Duodenal mucosa (tissue), 2 donors: ENCODE data around the gene ERP27.

Experiments
- H3K27ac ChIP-seq: one replicate; pipeline ENCODE4 v1.7.0; 2013; ENCODE audit warnings: low read depth, low read length
- H3K27me3 ChIP-seq, 2 donors: one replicate each; pipeline ENCODE4 v1.7.0; 2013; ENCODE audit warnings: low read length in 2 of 2, control low read depth in 1 of 2; ENCODE audit not compliant: insufficient read depth in 2 of 2, control insufficient read depth in 1 of 2
- H3K36me3 ChIP-seq, 2 donors: one replicate each; pipeline ENCODE4 v1.7.0; 2013; ENCODE audit warnings: low read length in 2 of 2, control low read depth in 1 of 2; ENCODE audit not compliant: insufficient read depth in 2 of 2, control insufficient read depth in 1 of 2
- H3K4me1 ChIP-seq, 2 donors: one replicate each; pipeline ENCODE4 v1.7.0; 2013; ENCODE audit warnings: low read length in 2 of 2, control low read depth in 1 of 2; ENCODE audit not compliant: insufficient read depth in 2 of 2, control insufficient read depth in 1 of 2
- H3K4me3 ChIP-seq, 2 donors: one replicate each; pipeline ENCODE4 v1.7.0; 2013; ENCODE audit warnings: low read length in 2 of 2, low read depth in 1 of 2
- H3K9ac ChIP-seq, 2 donors: one replicate each; pipeline ENCODE4 v1.7.0; 2013; ENCODE audit warnings: low read length in 2 of 2, low read depth in 1 of 2
- H3K9me3 ChIP-seq, 2 donors: one replicate each; pipeline ENCODE4 v1.7.0; 2013; ENCODE audit warnings: low read length in 2 of 2, control low read depth in 1 of 2; ENCODE audit not compliant: control insufficient read depth in 1 of 2

Gene ERP27

GRCh38 chr12:14938301-14938700 lies at the start of gene ERP27:
Gene ERP27, minus strand, starts transcription at chr12:14938537. Its CDS starts 29 bp downstream, at chr12:14938508.
- no peak within 1 kb of the TSS for H3K9ac ChIP-seq
- peaks cover 0 to 13% of the 10 kb centered on the region in 2 donors for H3K36me3 ChIP-seq
- H3K27ac ChIP-seq: no peak within 1 kb of the TSS
- no peak within 1 kb of the TSS for H3K4me3 ChIP-seq
- no peaks in the 10 kb centered on the region for H3K27me3 ChIP-seq
- H3K4me1 ChIP-seq: peaks cover 0 to 5% of the 10 kb centered on the region in 2 donors
- H3K9me3 ChIP-seq: no peaks in the 10 kb centered on the region

GRCh38 chr12:14988035-14988434 lies 49.7 kb upstream of the ERP27 start:
- H3K9me3 ChIP-seq: no peaks in the 10 kb centered on the region
- H3K4me1 ChIP-seq: peaks cover 0 to 5% of the 10 kb centered on the region in 2 donors
- no peak overlapping the region for H3K9ac ChIP-seq
- no peaks in the 10 kb centered on the region for H3K27me3 ChIP-seq
- no peaks in the 10 kb centered on the region for H3K36me3 ChIP-seq
- no peak overlapping the region for H3K27ac ChIP-seq
- no peak overlapping the region for H3K4me3 ChIP-seq

GRCh38 chr12:14986449-14986848 lies 48.1 kb upstream of the ERP27 start:
- no peaks in the 10 kb centered on the region for H3K9me3 ChIP-seq
- peaks cover 0 to 5% of the 10 kb centered on the region in 2 donors for H3K4me1 ChIP-seq
- H3K9ac ChIP-seq: no peak overlapping the region
- no peak overlapping the region for H3K27ac ChIP-seq
- no peak overlapping the region for H3K4me3 ChIP-seq
- H3K36me3 ChIP-seq: no peaks in the 10 kb centered on the region
- H3K27me3 ChIP-seq: no peaks in the 10 kb centered on the region

- Histone ChIP-seq H3K9ac (no peak overlapping the region), H3K9me3 (no peaks in the 10 kb centered on the region), H3K27ac (no peak overlapping the region), H3K4me1 (peaks cover 0 to 5% of the 10 kb centered on the region in 2 donors), H3K36me3 (no peaks in the 10 kb centered on the region), H3K27me3 (no peaks in the 10 kb centered on the region), H3K4me3 (no peak overlapping the region)
These were observed 46.5 kb upstream of the ERP27 start for GRCh38 chr12:14984766-14985285.

- H3K4me1 ChIP-seq: no peaks in the 10 kb centered on the region
- no peak overlapping the region for H3K9ac ChIP-seq
- H3K4me3 ChIP-seq: no peak overlapping the region
These were observed 45.7 kb upstream of the ERP27 start for GRCh38 chr12:14984036-14984435.

GRCh38 chr12:14982991-14983390 lies 44.7 kb upstream of the ERP27 start:
- Histone ChIP-seq H3K9ac (no peak overlapping the region), H3K36me3 (no peaks in the 10 kb centered on the region), H3K27ac (no peak overlapping the region), H3K4me3 (no peak overlapping the region), H3K4me1 (no peaks in the 10 kb centered on the region), H3K27me3 (no peaks in the 10 kb centered on the region), H3K9me3 (no peaks in the 10 kb centered on the region)

More at GRCh38 chr12:14984036-14984435, 45.7 kb upstream of the ERP27 start:
- no peaks in the 10 kb centered on the region for H3K9me3 ChIP-seq
- no peaks in the 10 kb centered on the region for H3K36me3 ChIP-seq
- H3K27ac ChIP-seq: no peak overlapping the region
- H3K27me3 ChIP-seq: no peaks in the 10 kb centered on the region

GRCh38 chr12:14982562-14982961 lies 44.2 kb upstream of the ERP27 start:
- Histone ChIP-seq H3K36me3 (no peaks in the 10 kb centered on the region), H3K9me3 (no peaks in the 10 kb centered on the region), H3K4me3 (no peak overlapping the region), H3K4me1 (no peaks in the 10 kb centered on the region), H3K9ac (no peak overlapping the region), H3K27me3 (no peaks in the 10 kb centered on the region), H3K27ac (no peak overlapping the region)

GRCh38 chr12:14981049-14981448 lies 42.7 kb upstream of the ERP27 start:
- no peaks in the 10 kb centered on the region for H3K27me3 ChIP-seq
- H3K4me3 ChIP-seq: no peak overlapping the region
- no peaks in the 10 kb centered on the region for H3K9me3 ChIP-seq
- H3K4me1 ChIP-seq: no peaks in the 10 kb centered on the region
- no peaks in the 10 kb centered on the region for H3K36me3 ChIP-seq
- no peak overlapping the region for H3K27ac ChIP-seq
- H3K9ac ChIP-seq: no peak overlapping the region

- no peaks in the 10 kb centered on the region for H3K9me3 ChIP-seq
- no peaks in the 10 kb centered on the region for H3K36me3 ChIP-seq
- no peak overlapping the region for H3K27ac ChIP-seq
- no peaks in the 10 kb centered on the region for H3K27me3 ChIP-seq
- H3K4me1 ChIP-seq: no peaks in the 10 kb centered on the region
- H3K9ac ChIP-seq: no peak overlapping the region
- H3K4me3 ChIP-seq: no peak overlapping the region
These were observed 41.1 kb upstream of the ERP27 start for GRCh38 chr12:14979468-14979867.

GRCh38 chr12:14976658-14977057 lies 38.3 kb upstream of the ERP27 start:
- Histone ChIP-seq H3K27ac (no peak overlapping the region), H3K9ac (no peak overlapping the region), H3K4me1 (no peaks in the 10 kb centered on the region), H3K36me3 (no peaks in the 10 kb centered on the region), H3K9me3 (no peaks in the 10 kb centered on the region), H3K27me3 (no peaks in the 10 kb centered on the region), H3K4me3 (no peak overlapping the region)

GRCh38 chr12:14975457-14975856 lies 37.1 kb upstream of the ERP27 start:
- Histone ChIP-seq H3K27me3 (no peaks in the 10 kb centered on the region), H3K4me3 (no peak overlapping the region), H3K27ac (no peak overlapping the region), H3K9me3 (no peaks in the 10 kb centered on the region), H3K9ac (no peak overlapping the region), H3K4me1 (no peaks in the 10 kb centered on the region), H3K36me3 (no peaks in the 10 kb centered on the region)
